ENCODE measurements around the gene LCE2B.
"Not testable (repeated sequence)": the region's sequence is repeated elsewhere in the genome, so short reads cannot be mapped to it uniquely, and the experiment has no call there.

The LCE2B gene

GRCh38 chr1:152685823-152686222, at the start of gene LCE2B:
TSS of gene LCE2B (plus strand) at chr1:152686123. CDS start at chr1:152686844, 721 bp downstream.
- not testable (repeated sequence) for DNase-seq

DNA sequence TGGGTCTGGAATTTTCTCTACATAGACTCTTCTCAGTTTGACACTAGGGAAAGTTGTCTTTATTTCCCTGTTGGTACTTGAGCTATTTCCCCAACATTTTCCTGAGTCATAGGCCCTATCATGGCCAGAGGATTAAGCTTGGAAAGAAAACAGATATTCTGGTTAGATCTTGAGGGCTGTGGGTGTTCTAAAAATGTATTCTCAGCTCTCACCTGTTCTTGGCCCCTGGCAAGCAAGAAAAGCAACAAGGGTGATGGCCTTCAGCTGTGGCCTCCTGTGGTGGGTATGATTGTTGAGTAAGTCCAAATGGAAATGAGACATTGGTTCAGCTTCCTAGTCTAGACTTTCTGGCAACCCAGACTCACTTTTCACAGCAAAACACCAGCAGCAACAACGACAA, 45.6 kb upstream of the LCE2B start:
- no peak for DNase-seq

DNA sequence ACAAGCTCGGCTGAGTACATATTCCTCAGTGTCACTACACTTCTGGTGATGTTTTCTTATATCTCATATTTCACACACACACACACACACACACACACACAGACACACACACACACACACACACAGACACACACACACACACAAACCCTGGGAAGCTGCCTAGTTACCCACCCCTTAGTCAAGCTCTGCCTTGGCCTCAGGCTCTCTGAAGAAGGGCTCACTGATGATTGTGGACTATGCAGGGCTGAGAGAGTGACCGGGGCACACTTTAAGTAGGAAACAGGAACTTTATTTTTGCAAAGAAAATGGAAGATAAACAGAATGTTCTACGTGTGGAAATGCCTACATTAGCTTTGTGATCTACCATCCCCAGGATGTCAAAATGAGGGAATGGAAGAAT, 42.0 kb upstream of the LCE2B start:
- DNase-seq = no peak

DNA sequence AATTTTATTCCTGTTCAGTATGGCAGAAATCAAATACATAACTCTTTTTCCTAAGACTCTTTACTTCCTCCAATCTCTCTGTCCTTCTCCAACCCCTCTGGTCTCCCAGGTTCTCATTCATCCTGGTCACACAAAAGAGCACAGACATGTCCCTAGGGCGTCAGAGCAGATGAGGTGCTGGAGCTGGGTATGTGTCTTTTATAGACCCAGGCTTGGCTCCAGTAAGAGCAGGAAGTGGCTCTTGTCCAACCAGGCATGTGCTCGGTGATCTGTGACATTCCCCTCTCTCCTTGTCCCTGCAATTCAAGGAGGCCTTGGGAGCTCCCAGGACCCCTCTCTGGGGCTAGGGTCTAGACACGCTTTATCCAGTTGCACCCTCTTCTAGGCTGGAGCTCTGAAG, 40.8 kb upstream of the LCE2B start:
- DNase-seq = no peak

GRCh38 chr1:152646656-152647055, 39.3 kb upstream of the LCE2B start:
- no peak for DNase-seq

DNA sequence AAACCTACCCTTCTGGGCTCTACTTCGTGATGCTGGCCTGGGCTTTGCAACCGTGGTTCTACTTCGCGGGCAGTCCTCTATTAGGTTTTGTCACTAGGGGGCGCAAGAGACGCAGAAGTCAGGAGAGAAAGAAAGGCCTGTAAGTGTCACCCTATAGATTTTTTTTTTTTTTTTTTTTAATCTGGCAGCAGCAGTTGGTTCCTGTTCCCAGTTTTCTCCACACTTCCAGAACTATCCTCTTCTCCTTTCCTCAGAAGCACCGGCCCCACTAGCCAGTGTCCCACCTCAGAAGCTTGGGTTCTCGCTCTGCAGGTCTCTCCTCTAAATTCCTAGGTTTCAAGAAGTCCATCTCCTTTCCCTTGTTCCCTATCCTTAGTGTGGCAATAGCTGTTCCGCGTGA, 31.8 kb upstream of the LCE2B start:
- peak; percentile 5 for DNase-seq

GRCh38 chr1:152656459-152656858, 29.5 kb upstream of the LCE2B start:
- no peak for DNase-seq

GRCh38 chr1:152657677-152658076, 28.2 kb upstream of the LCE2B start:
- no peak for DNase-seq

DNA sequence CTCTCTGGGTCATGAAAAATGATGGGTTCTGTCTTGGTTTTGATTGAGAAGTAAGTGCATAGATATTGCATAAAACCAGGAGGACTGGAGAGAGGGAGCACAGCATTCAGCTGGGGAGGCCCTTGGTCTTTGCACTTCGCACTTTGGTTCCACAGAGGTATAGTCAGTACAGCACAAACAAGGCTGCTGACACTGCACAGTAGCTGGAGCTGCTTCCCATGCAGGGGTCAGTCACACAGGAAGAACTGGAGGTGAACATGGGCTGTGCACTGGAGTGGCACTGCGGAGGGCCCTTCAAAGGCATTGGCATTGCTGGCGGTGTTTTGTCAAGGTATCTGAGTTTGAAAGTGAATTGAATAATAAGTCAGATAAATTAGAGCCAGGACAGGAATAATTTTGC, 27.3 kb upstream of the LCE2B start:
- no peak for DNase-seq

DNA sequence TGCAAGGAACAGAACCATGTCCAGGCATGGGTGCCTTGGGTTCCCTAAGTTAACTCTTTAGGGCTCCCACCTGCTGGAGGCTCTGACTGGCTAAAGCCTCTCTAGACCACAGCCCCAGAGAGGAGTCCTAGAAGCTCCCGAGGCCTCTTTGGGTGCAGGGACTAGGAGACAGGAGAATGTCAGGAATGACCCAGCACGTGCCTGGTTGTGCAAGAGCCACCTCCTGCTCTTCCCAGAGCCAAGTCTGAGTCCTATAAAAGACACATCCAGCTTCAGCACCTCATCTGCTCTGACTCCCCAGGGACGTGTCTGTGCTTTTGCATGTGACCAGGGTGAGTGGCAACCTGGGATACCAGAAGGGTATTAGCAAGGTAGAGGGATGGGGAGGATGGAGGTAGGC, 22.8 kb upstream of the LCE2B start, which contains the start of gene LCE2D:
LCE2D (plus strand) TSS at position 283 of the 400 bp plus-strand sequence. CDS start 726 bp downstream, outside the sequence.
- DNase-seq = no peak

DNA sequence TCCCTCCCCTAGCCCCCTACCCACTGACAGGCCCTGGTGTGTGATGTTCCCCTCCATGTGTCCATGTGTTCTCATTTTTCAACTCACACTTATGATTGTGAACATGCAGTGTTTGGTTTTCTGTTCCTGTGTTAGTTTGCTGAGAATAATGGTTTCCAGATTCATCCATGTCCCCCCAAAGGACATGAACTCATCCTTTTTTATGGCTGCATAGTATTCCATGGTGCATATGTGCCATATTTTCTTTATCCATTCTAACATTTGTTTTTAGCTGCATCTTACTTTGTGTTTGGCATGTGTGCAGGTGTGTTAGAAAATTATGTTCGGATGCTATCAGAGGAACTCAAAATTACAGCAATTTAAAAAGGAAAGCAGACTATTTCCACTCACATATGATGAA, 19.8 kb upstream of the LCE2B start:
- not testable (repeated sequence) for DNase-seq

DNA sequence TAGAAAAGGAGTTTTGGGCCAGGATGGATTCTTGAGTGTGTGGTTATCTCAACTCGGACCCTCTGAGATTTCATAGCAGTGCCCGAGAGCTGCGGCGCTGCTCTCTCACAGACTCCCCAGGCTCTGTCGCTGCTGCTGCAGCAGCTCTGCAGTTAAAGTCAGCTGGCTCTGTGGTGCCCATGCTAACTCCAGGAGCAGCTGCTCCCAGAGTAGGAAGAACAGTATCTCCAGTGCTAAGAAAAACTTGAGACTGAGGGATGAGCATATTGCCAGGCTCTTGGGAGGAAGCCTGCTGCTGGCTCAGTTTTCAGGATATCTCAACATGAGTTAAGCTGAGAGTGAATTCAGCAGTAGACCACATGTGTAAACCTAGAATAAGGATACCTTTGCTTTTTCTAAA, 18.3 kb upstream of the LCE2B start:
- DNase-seq = no peak

- no peak for DNase-seq
Measured at GRCh38 chr1:152673016-152673415, 12.9 kb upstream of the LCE2B start.

DNA sequence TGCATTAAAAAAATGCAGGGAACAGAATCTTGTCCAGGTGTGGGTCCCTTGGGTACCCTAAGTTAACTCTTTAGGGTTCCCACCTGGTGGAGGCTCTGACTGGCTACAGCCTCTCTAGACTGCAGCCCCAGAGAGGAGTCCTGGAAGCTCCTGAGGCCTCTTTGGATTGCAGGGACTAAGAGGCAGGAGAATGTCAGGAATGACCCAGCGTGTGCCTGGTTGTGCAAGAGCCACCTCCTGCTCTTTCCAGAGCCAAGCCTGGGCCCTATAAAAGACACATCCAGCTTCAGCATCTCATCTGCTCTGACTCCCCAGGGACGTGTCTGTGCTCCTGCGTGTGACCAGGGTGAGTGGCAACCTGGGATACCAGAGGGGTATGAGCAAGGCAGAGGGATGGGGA, 10.9 kb upstream of the LCE2B start, which contains the start of gene LCE2C:
LCE2C (plus strand) TSS at position 297 of the 400 bp plus-strand sequence. CDS start 737 bp downstream, outside the sequence.
- not testable (repeated sequence) for DNase-seq

DNA sequence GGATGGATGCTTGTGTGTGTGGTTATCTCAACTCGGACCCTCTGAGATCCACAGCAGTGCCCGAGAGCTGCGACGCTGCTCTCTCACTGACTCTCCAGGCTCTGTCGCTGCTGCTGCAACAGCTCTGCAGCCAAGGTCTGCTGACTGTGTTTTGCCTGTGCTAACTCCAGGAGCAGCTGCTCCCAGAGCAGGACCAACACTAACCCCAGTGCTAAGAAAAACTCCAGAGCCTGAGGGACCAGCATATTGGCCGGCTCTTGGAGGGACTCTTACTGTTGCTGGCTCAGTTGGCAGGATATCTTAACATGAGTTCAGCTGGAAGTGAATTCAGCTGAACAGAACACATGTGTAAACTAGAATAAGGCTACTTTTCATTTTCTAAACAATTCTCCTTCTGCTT, 6.5 kb upstream of the LCE2B start:
- no peak for DNase-seq

- DNase-seq = no peak
Measured at GRCh38 chr1:152681616-152682015, 4.3 kb upstream of the LCE2B start.

DNA sequence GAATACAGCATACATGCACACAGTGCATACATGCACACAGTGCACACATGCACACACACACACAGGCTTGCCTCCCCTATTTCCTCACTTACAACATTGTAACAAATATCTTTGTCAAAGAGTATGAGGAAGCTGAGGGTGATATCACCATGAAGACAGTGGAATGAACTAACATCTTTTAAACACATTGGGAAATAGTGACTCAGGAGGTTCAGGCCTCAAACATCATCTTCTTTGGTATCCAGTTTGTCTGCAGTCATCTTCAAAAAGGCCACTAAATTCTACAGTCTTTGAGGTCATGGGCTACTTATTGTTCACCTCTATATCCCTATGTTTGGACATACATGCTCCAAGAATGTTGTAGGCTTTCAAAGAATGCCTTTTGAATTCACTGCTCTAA, 2.1 kb upstream of the LCE2B start:
- DNase-seq = no peak

DNA sequence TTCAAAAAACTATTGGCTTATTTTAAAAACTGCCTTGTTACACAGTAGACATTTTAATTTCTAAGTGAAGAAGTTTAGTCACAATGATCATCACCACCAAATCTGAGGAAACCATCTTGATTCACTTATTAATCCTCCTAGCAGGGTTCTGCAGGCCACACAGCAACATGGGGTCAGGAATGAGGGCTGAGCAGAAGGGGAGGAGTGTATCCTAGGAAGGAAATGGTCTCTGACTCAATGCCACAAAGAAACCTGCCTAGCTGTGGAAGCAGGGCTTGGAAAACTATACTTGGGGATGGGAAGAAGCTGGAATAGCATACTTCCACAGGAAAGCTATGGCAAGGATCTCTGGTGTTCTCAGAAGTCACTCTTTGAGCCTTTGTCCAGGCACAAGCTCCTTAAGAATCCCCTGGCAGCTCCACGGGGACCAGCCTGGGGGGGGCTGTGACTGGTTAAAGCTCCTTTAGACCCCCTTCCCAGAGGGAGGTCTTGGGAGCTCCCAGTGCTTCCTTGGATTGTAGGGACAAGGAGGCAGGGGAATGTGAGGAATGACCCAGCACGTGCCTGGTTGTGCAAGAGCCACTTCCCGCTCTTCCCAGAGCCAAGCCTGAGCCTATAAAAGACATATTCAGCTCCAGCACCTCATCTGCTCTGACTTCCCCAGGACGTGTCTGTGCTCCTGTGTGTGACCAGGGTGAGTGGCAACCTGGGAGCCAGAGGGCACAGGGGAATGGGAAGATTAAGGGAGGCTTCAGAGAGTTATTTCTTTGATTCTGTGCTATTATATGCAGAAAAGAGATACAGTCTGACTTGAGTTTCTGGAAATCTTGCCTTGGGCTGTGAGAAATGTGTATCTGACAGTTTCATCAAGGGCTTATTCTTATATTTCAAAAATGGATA, 12.0 kb downstream of the LCE2B start, which contains the start of gene LCE2A:
LCE2A (plus strand) TSS at position 645 of the 900 bp plus-strand sequence. CDS start 557 bp downstream, outside the sequence.
- no peak for DNase-seq

DNA sequence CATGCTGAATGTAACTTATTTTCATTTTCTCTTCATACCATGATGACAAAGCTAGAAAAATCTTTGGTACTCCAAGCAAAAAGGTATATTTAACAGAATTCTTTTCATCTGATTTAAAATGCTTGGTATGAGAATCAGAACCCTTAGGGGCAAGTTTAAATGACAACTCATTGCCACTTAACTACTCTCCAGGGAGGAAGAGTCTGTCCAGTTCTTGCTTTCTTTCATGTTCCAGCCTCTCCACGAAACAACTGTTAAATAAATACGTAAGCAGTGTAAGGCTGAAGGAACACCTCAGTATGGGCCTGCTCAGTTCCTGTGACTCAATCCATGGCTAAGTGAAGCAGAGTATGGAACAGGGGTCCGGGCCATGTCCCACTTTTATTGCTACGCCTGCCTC, 13.8 kb downstream of the LCE2B start:
- DNase-seq = no peak

DNA sequence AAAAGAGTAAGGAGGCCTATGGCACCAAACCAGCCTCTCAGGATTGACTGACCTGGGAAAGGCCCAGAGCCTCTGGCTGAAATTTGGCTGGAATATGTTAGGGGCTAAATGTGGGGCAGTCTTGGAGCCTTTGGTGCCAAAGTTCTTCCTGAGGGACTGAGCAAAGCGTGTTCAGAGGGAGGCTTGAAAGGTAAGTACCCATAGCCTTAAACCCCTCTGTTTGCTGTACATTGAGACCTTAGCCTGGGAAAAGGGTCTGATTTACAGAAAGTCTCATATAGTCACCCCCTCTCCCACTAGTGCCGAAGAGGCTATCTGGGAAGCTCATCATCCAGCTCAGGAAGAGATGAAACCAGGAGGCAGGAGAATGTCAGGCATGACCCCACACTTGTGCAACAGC, 21.9 kb downstream of the LCE2B start, which contains the start of gene LCE4A:
LCE4A (plus strand) TSS at position 301 of the 400 bp plus-strand sequence. CDS start 916 bp downstream, outside the sequence.
- DNase-seq = no peak

DNA sequence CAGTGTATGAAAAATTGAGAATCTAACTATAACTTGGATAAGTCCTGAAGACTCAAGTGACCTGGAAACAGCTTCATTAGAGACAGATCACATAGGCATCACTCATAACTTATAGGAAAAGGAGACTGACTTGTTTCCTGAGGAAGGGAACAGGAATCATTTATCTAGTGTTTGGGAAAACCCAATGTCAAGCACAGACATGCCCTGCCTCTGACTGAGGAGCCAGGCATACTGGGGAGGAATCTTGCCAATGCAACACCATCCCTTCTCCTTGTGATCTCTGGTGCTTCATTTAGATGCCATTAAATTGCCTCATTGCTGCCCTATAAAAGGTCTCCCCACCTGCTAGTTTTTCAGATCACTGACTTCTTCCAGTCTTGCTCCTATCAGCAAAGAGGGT, 32.3 kb downstream of the LCE2B start:
- DNase-seq = no peak

DNA sequence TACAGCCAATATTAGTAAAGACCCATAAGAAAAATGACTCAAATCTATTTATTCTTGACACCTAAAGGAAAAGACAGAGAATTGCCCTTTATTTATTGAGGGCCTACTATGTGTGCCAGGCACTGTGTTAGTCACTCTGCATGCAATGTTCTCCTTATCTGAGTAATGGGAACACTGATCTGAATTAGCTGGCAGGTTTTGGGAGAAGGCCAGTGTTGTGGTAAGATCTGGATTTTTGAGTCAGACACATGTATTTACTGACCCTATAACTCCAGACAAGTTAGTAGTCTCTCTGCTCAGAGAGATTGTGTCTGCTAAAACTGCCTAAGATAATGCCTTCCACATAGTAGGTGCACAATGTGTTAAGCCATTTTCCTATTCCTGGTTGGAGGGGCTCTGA, 39.3 kb downstream of the LCE2B start:
- no peak for DNase-seq

GRCh38 chr1:152728986-152729385, 43.1 kb downstream of the LCE2B start:
- DNase-seq = no peak

GRCh38 chr1:152735648-152736047, 49.7 kb downstream of the LCE2B start:
- no peak for DNase-seq

All from NCI-H2171 (cell line).